ENCODE measurements around the gene DYNLT3. TPM values are rescaled to one million over a fixed set of nuclear protein-coding genes. Genes with fewer than 3 reads are reported as not detected.

The DYNLT3 gene
- total and polyA plus RNA-seq, 2 experiments from 2014 or later, result 36.7 to 42.8 TPM

- Histone ChIP-seq H4K20me1 (ENCODE audit: insufficient read depth, poor library complexity, severe bottlenecking) (no peaks in the 10 kb centered on the region), H3K4me1 (ENCODE audit: insufficient read depth) (no peaks in the 10 kb centered on the region), H3K27ac (no peak overlapping the region), H3K4me2 (no peak overlapping the region), H2AFZ (no peak overlapping the region), H3K9me3 (ENCODE audit: low read depth) (no peaks in the 10 kb centered on the region), H3K79me2 (no peaks in the 10 kb centered on the region), H3K27me3 (no peaks in the 10 kb centered on the region), H3K4me3 (no peak overlapping the region), H3K36me3 (replicated peaks; ENCODE audit: insufficient read depth, low read depth) (no peaks in the 10 kb centered on the region), H3K9me2 (replicated peaks; ENCODE audit: insufficient read depth) (no peaks in the 10 kb centered on the region)
- DNase-seq (ENCODE audit: low spot score), result no peak
- TF ChIP-seq EZH2phosphoT487 (IDR thresholded peaks at IDR 0.05; ENCODE audit: low read depth, severe bottlenecking, unreplicated experiment) (no peak), EZH2 (IDR thresholded peaks at IDR 0.05; ENCODE audit: borderline replicate concordance) (no peak), CTCF (IDR thresholded peaks at IDR 0.05; ENCODE audit: poor library complexity) (no peak)
- WGBS (ENCODE audit: low lambda C conversion rate, missing lambda C conversion rate), result 74% methylated on average over 2 of the region's 2 CpGs
These were observed 47.4 kb downstream of the DYNLT3 start for GRCh38 chrX:37799936-37800335.

- TF ChIP-seq EZH2 (IDR thresholded peaks at IDR 0.05; ENCODE audit: borderline replicate concordance) (no peak), CTCF (IDR thresholded peaks at IDR 0.05; ENCODE audit: poor library complexity) (no peak), EZH2phosphoT487 (IDR thresholded peaks at IDR 0.05; ENCODE audit: low read depth, severe bottlenecking, unreplicated experiment) (no peak)
- H3K79me2 ChIP-seq, result no peaks in the 10 kb centered on the region
- no peaks in the 10 kb centered on the region for H3K9me2 ChIP-seq (replicated peaks; ENCODE audit: insufficient read depth)
- H3K4me1 ChIP-seq (ENCODE audit: insufficient read depth), result no peaks in the 10 kb centered on the region
- no peak overlapping the region for H2AFZ ChIP-seq
- H3K36me3 ChIP-seq (replicated peaks; ENCODE audit: insufficient read depth, low read depth), result no peaks in the 10 kb centered on the region
- H3K9me3 ChIP-seq (ENCODE audit: low read depth), result no peaks in the 10 kb centered on the region
- no peak overlapping the region for H3K4me3 ChIP-seq
- no peak overlapping the region for H3K27ac ChIP-seq
- no peaks in the 10 kb centered on the region for H4K20me1 ChIP-seq (ENCODE audit: insufficient read depth, poor library complexity, severe bottlenecking)
- no peak overlapping the region for H3K4me2 ChIP-seq
- no peak for DNase-seq (ENCODE audit: low spot score)
- no peaks in the 10 kb centered on the region for H3K27me3 ChIP-seq
These were observed 50.6 kb downstream of the DYNLT3 start for GRCh38 chrX:37796805-37797204.

GRCh38 chrX:37796310-37796709 lies 51.1 kb downstream of the DYNLT3 start:
- Histone ChIP-seq H2AFZ (no peak overlapping the region), H3K9me3 (ENCODE audit: low read depth) (no peaks in the 10 kb centered on the region), H4K20me1 (ENCODE audit: insufficient read depth, poor library complexity, severe bottlenecking) (no peaks in the 10 kb centered on the region), H3K27me3 (no peaks in the 10 kb centered on the region), H3K36me3 (replicated peaks; ENCODE audit: insufficient read depth, low read depth) (no peaks in the 10 kb centered on the region), H3K4me1 (ENCODE audit: insufficient read depth) (no peaks in the 10 kb centered on the region), H3K9me2 (replicated peaks; ENCODE audit: insufficient read depth) (no peaks in the 10 kb centered on the region), H3K27ac (no peak overlapping the region), H3K4me3 (no peak overlapping the region), H3K79me2 (no peaks in the 10 kb centered on the region), H3K4me2 (no peak overlapping the region)
- no peak for DNase-seq (ENCODE audit: low spot score)
- no peak for TF ChIP-seq CTCF (IDR thresholded peaks at IDR 0.05; ENCODE audit: poor library complexity)
- TF ChIP-seq EZH2phosphoT487 (IDR thresholded peaks at IDR 0.05; ENCODE audit: low read depth, severe bottlenecking, unreplicated experiment), result no peak
- no peak for TF ChIP-seq EZH2 (IDR thresholded peaks at IDR 0.05; ENCODE audit: borderline replicate concordance)

Small RNA genes within 50 kb of the gene (small RNA-seq; reads per million reads assigned to genes)
- gene RNU6-49P, result not detected

Other genes starting within 250 kb of the DYNLT3 start
- 2.9 and 3.5 TPM in 2 replicates for gene XK, start 161.8 kb downstream of the DYNLT3 start, total RNA-seq
- 0.07 and 1.2 TPM in 2 replicates for gene XK, start 161.8 kb downstream of the DYNLT3 start, polyA plus RNA-seq
- gene CYBB, start 67.5 kb downstream of the DYNLT3 start, total RNA-seq, result 2.5 and 5.1 TPM in 2 replicates
- gene CYBB, start 67.5 kb downstream of the DYNLT3 start, polyA plus RNA-seq, result 0.30 TPM in 1 of 2 replicates, not detected in the other
- 7.3 and 8.0 TPM in 2 replicates for gene SYTL5, start 159.0 kb upstream of the DYNLT3 start, total RNA-seq
- gene SYTL5, start 159.0 kb upstream of the DYNLT3 start, polyA plus RNA-seq, result 1.0 and 1.2 TPM in 2 replicates

Measured in hepatocyte (in vitro differentiated cells).